GM12878 (cell line): Measurements from ENCODE around the gene SLC13A3. TPM values are rescaled to one million over a fixed set of nuclear protein-coding genes. Genes with fewer than 3 reads are reported as not detected.

Experiments
- ATAC-seq: fragments of 200-7000 bp; cut with Tn5 transposase; 3 replicates; pipeline ENCODE4 v1.9.1; 2020; ENCODE audit warnings: mild to moderate bottlenecking, moderate library complexity
- BruUV-seq: library from RNA; stranded (reverse); fragments of 400-500 nt; replicated peaks from 2 replicates; lab custom pipeline; 2021; lab: Mats Ljungman, UMichigan
- CTCF ChIA-PET: fragments of 300-600 bp; sonication (Branson Sonifier 250); formaldehyde crosslinking; extraction: SDS; loops from one replicate; lab custom pipeline; 2021; ENCODE audit warnings: inconsistent platforms; lab: Yijun Ruan, JAX
- POLR2A ChIA-PET: fragments of 350-600 bp; formaldehyde crosslinking; extraction: SDS; loops from one replicate; lab custom pipeline; 2021; ENCODE audit warnings: inconsistent platforms; lab: Charles Lee
- RAD21 ChIA-PET: fragments of 300-600 bp; sonication (Branson Sonifier 250); formaldehyde crosslinking; loops from one replicate; lab custom pipeline; 2023; ENCODE audit warnings: antibody characterized with exemption; ENCODE audit not compliant: unreplicated experiment; lab: Charles Lee
- SMC1A ChIA-PET: fragments of 300-600 bp; sonication (Branson Sonifier 250); formaldehyde crosslinking; loops from one replicate; lab custom pipeline; 2023; ENCODE audit not compliant: unreplicated experiment, uncharacterized antibody; lab: Charles Lee
- DNase-seq: peaks from one replicate; pipeline ENCODE4 v3.0.0-alpha.2; 2011; ENCODE audit warnings: low read depth, low spot score
- FAIRE-seq: peaks from 3 replicates; lab custom pipeline; 2011; peaks lifted over from hg19 to GRCh38; lab: Jason Lieb, UNC
- H2AFZ ChIP-seq: 2 replicates; pipeline ENCODE4 v1.6.0; 2011; ENCODE audit warnings: low read depth, low read length, control low read depth; ENCODE audit not compliant: control insufficient read depth
- H3K27ac ChIP-seq: 2 replicates; pipeline ENCODE4 v1.5.1; 2011; ENCODE audit warnings: control low read depth; ENCODE audit not compliant: control insufficient read depth, insufficient read depth
- H3K27me3 ChIP-seq, 2 experiments: replicated peaks in 1 of 2; 2 replicates each; pipeline versions ENCODE4 v1.6.0 to v1.6.1; 2011; ENCODE audit warnings: low read length in 1 of 2; ENCODE audit not compliant: control insufficient read depth in 2 of 2, insufficient read depth in 2 of 2
- H3K36me3 ChIP-seq, 2 experiments: 2 replicates each; pipeline ENCODE4 v1.5.1; 2011; ENCODE audit warnings: low read length in 1 of 2; ENCODE audit not compliant: control insufficient read depth in 2 of 2, insufficient read depth in 2 of 2
- H3K4me1 ChIP-seq: 2 replicates; pipeline ENCODE4 v1.6.1; 2011; ENCODE audit warnings: mild to moderate bottlenecking, low read length, moderate library complexity, mixed read lengths; ENCODE audit not compliant: control insufficient read depth, insufficient read depth
- H3K4me2 ChIP-seq: 2 replicates; pipeline ENCODE4 v1.6.0; 2011; ENCODE audit warnings: control low read depth; ENCODE audit not compliant: control insufficient read depth, insufficient read depth
- H3K4me3 ChIP-seq: fragments of 200-600 bp; sonication (generic); 2 replicates; pipeline ENCODE4 v1.5.1; 2016
- H3K79me2 ChIP-seq: 2 replicates; pipeline ENCODE4 v1.6.0; 2011; ENCODE audit warnings: low read length; ENCODE audit not compliant: control insufficient read depth, insufficient read depth
- H3K9ac ChIP-seq: 2 replicates; pipeline ENCODE4 v1.8.0; 2011; ENCODE audit warnings: low read length, control low read depth, mixed read lengths; ENCODE audit not compliant: control insufficient read depth, insufficient read depth
- H3K9me3 ChIP-seq: replicated peaks from 3 replicates; pipeline ENCODE4 v1.5.1; 2011; ENCODE audit warnings: mild to moderate bottlenecking, low read length; ENCODE audit not compliant: control insufficient read depth, insufficient read depth
- H4K20me1 ChIP-seq: 2 replicates; pipeline ENCODE4 v1.6.0; 2011; ENCODE audit not compliant: control insufficient read depth, insufficient read depth
- ATF7 ChIP-seq: fragments of 450-650 bp; IDR thresholded peaks from 2 replicates; pipeline ENCODE4 v1.6.1; 2016; ENCODE audit warnings: low read depth, mild to moderate bottlenecking
- HDAC2 ChIP-seq: fragments of 200-600 bp; sonication (generic); IDR thresholded peaks from 2 replicates; pipeline ENCODE4 v1.6.1; 2017
- HDAC6 ChIP-seq: fragments of 200-600 bp; sonication (generic); IDR thresholded peaks from one replicate; pipeline ENCODE4 v1.8.0; 2017; ENCODE audit warnings: antibody characterized with exemption; ENCODE audit not compliant: unreplicated experiment
- IKZF1 ChIP-seq: fragments of 450-650 bp; conservative IDR thresholded peaks from 2 replicates; pipeline ENCODE4 v1.6.1; 2017; ENCODE audit warnings: antibody characterized with exemption, mild to moderate bottlenecking
- JUNB ChIP-seq: IDR thresholded peaks from 2 replicates; pipeline ENCODE4 v1.6.1; 2016; ENCODE audit warnings: antibody characterized with exemption, mild to moderate bottlenecking
- MTA3 ChIP-seq: IDR thresholded peaks from 2 replicates; pipeline ENCODE4 v1.6.1; 2012; ENCODE audit warnings: low read length, inconsistent platforms, borderline replicate concordance
- PML ChIP-seq: IDR thresholded peaks from 2 replicates; pipeline ENCODE4 v1.6.1; 2012; ENCODE audit warnings: low read length, inconsistent platforms
- RAD51 ChIP-seq: fragments of 450-650 bp; IDR thresholded peaks from 2 replicates; pipeline ENCODE4 v1.6.1; 2016; ENCODE audit warnings: moderate library complexity, mild to moderate bottlenecking, inconsistent platforms
- RB1 ChIP-seq: fragments of 450-650 bp; formaldehyde crosslinking; IDR thresholded peaks from 2 replicates; pipeline ENCODE4 v1.6.1; 2017; ENCODE audit warnings: mild to moderate bottlenecking, borderline replicate concordance
- RELA ChIP-seq: fragments of 450-650 bp; IDR thresholded peaks from 2 replicates; pipeline ENCODE4 v1.8.0; 2014; ENCODE audit warnings: borderline replicate concordance; ENCODE audit not compliant: partially characterized antibody
- STAT1 ChIP-seq: fragments of 450-650 bp; conservative IDR thresholded peaks from 2 replicates; pipeline ENCODE4 v1.6.1; 2014; ENCODE audit warnings: antibody characterized with exemption, mild to moderate bottlenecking
- TCF12 ChIP-seq: IDR thresholded peaks from 2 replicates; pipeline ENCODE4 v1.6.1; 2011; ENCODE audit warnings: low read depth, mild to moderate bottlenecking, low read length
- TCF3 ChIP-seq: IDR thresholded peaks from 2 replicates; pipeline ENCODE4 v1.6.1; 2012; ENCODE audit warnings: low read depth, mild to moderate bottlenecking, low read length, borderline replicate concordance; ENCODE audit not compliant: insufficient read depth
- TCF7 ChIP-seq: IDR thresholded peaks from 2 replicates; pipeline ENCODE4 v1.6.1; 2014; ENCODE audit warnings: antibody characterized with exemption, borderline replicate concordance
- WGBS: methylation state at CpG from one replicate; pipeline ENCODE4 v1.1.6; 2016; ENCODE audit warnings: low lambda C conversion rate; ENCODE audit not compliant: insufficient replicate concordance, insufficient coverage; ENCODE audit errors: missing lambda C conversion rate; 5-methylcytosine and 5-hydroxymethylcytosine counted together
- in situ Hi-C: fragments of 300-500 bp; cut with MboI; formaldehyde crosslinking; loops from 9 replicates; pipeline ENCODE4 v1.14.3; 2018; ENCODE audit warnings: mixed read lengths
- intact Hi-C: fragments of 100-400 bp; cut with micrococcal nuclease; formaldehyde crosslinking; loops from one replicate; pipeline ENCODE4 v1.14.2; 2022; ENCODE audit not compliant: unreplicated experiment
- polyA plus RNA-seq, 11 experiments: library from polyadenylated mRNA; depleted of rRNA in 4 of 11; unstranded in 6 of 11; stranded (reverse) in 5 of 11; fragments of >200 nt; fragmentation: Nextera tagmentation in 4 of 11; fragmentation: Illumina TruSeq in 1 of 11; extraction: Ambion mirVana in 4 of 11; extraction: Trizol in 1 of 11; gene quantifications; 1 replicate in 1 of 11; 2 replicates in 10 of 11; pipeline versions ENCODE4 v1.2.1 to v1.2.3, GENCODE V29; 2011 to 2016; ENCODE audit warnings: inconsistent platforms in 2 of 11, missing spikeins in 2 of 11, low read depth in 1 of 11
- total RNA-seq, 4 experiments: library from RNA; depleted of rRNA in 3 of 4; stranded (reverse); fragments of >200 nt in 3 of 4; fragmentation: Illumina TruSeq in 1 of 4; extraction: Trizol in 1 of 4; gene quantifications; 2 replicates each; pipeline versions ENCODE4 v1.2.1 to v1.2.3, GENCODE V29; 2013 to 2021
- TF ChIP-seq, protein P1 (sequence below): IDR thresholded peaks from 2 replicates; pipeline ENCODE4 v1.6.1; 2012; ENCODE audit warnings: low read depth, low read length, improper control_type of control experiment
- TF ChIP-seq, protein P2 (sequence below): IDR thresholded peaks from 2 replicates; pipeline ENCODE4 v1.6.1; 2011; ENCODE audit warnings: low read depth, low read length, improper control_type of control experiment, borderline replicate concordance
- TF ChIP-seq, protein P3 (sequence below): fragments of 450-650 bp; IDR thresholded peaks from 2 replicates; pipeline ENCODE4 v1.6.1; 2017; ENCODE audit warnings: mild to moderate bottlenecking, low read depth, inconsistent platforms; ENCODE audit not compliant: poor library complexity, severe bottlenecking

Gene SLC13A3
- total and polyA plus RNA-seq, 10 of the 15 experiments (the other 5 are each of a cell fraction or from before 2014, with no cell fraction given) = 0.03 to 0.76 (median 0.07) TPM; not detected in 4

DNA sequence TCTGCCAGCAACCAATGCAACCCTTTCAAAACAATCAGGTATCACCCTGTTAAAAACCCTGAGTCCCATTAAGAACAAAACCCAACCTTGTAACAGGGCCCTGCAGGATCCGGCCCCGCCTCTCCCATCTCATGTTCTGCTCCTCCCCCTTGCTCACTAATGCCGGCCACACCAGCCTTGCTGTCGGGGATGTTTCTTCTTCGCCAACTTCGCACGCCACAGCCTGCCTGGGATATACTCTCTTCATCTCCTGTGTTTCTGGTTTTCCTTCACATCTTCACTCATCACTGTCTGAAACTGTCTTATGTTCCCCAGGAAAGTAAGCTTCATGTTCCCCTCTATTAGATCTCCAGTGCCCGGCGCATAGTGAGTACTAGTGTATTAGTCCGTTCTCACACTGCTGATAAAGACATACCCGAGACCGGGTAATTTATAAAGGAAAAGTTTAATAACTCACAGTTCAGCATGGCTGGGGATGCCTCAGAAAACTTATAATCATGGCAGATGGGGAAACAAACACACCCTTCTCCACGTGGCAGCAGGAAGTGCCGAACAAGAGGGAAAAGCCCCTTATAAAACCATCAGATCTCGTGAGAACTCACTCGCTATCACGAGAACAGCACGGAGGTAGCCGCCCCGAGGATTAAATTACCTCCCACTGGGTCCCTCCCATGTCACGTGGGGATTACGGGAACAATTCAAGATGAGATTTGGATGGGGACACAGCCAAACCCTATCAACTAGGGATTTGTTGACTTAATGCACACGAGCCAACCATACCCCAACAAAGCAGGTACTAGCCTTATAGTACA lies 32.9 kb upstream of the SLC13A3 start:
- no peak for TF ChIP-seq HDAC6
- TF ChIP-seq, protein P1, sequence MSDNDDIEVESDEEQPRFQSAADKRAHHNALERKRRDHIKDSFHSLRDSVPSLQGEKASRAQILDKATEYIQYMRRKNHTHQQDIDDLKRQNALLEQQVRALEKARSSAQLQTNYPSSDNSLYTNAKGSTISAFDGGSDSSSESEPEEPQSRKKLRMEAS = no peak
- no peak for TF ChIP-seq TCF12
- TF ChIP-seq IKZF1 = no peak
- no peak for TF ChIP-seq PML
- no peak for TF ChIP-seq TCF3
- no peak for TF ChIP-seq JUNB
- no peak for TF ChIP-seq MTA3
- TF ChIP-seq RAD51 = no peak
- TF ChIP-seq TCF7 = no peak
- TF ChIP-seq HDAC2 = no peak
- no peak for TF ChIP-seq RB1
- TF ChIP-seq, protein P2, sequence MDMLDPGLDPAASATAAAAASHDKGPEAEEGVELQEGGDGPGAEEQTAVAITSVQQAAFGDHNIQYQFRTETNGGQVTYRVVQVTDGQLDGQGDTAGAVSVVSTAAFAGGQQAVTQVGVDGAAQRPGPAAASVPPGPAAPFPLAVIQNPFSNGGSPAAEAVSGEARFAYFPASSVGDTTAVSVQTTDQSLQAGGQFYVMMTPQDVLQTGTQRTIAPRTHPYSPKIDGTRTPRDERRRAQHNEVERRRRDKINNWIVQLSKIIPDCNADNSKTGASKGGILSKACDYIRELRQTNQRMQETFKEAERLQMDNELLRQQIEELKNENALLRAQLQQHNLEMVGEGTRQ = no peak
- no peak for TF ChIP-seq STAT1
- TF ChIP-seq ATF7 = no peak
- no peak for TF ChIP-seq RELA
- TF ChIP-seq, protein P3, sequence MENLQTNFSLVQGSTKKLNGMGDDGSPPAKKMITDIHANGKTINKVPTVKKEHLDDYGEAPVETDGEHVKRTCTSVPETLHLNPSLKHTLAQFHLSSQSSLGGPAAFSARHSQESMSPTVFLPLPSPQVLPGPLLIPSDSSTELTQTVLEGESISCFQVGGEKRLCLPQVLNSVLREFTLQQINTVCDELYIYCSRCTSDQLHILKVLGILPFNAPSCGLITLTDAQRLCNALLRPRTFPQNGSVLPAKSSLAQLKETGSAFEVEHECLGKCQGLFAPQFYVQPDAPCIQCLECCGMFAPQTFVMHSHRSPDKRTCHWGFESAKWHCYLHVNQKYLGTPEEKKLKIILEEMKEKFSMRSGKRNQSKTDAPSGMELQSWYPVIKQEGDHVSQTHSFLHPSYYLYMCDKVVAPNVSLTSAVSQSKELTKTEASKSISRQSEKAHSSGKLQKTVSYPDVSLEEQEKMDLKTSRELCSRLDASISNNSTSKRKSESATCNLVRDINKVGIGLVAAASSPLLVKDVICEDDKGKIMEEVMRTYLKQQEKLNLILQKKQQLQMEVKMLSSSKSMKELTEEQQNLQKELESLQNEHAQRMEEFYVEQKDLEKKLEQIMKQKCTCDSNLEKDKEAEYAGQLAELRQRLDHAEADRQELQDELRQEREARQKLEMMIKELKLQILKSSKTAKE = no peak
- ChIA-PET SMC1A (interaction anchor here (2.3 kb wide), 1 partner anchor 102 kb away, joined by 7 read pairs; no protein-coding TSS in a partner anchor), POLR2A (no interaction called here), RAD21 (interaction anchor here (1.7 to 2.4 kb wide), 2 partner anchors 131 to 162 kb away, joined by 4 to 9 read pairs; no protein-coding TSS in a partner anchor), CTCF (interaction anchor here (1.4 to 11.6 kb wide), 5 partner anchors 10 to 163 kb away, joined by 3 to 114 read pairs (median 10); no protein-coding TSS in a partner anchor)
- no peak overlapping the region for H3K27ac ChIP-seq
- no peak for DNase-seq
- H3K4me3 ChIP-seq = no peak overlapping the region
- no peaks in the 10 kb centered on the region for H3K9me3 ChIP-seq
- FAIRE-seq = no peak
- no peaks in the 10 kb centered on the region for H3K27me3 ChIP-seq
- H4K20me1 ChIP-seq = peaks cover 6% of the 10 kb centered on the region; the same call in 1 of the 2 replicates
- WGBS = 90% methylated on average over 23 of the region's 23 CpGs
- no peak overlapping the region for H2AFZ ChIP-seq
- in situ Hi-C loops (loop anchor here (5.0 to 10.0 kb wide), 2 partner anchors 129 to 162 kb away; partner anchors contain the start of gene OCSTAMP), intact Hi-C loops (loop anchor here (5.0 kb wide), 1 partner anchor 142 kb away; no protein-coding TSS in a partner anchor)
- H3K4me1 ChIP-seq = peaks cover 13% of the 10 kb centered on the region
- H3K4me2 ChIP-seq = no peak overlapping the region
- peaks cover 0 to 11% of the 10 kb centered on the region in 2 experiments; a peak in 1 of 4 replicates for H3K36me3 ChIP-seq
- peaks cover 35% of the 10 kb centered on the region for H3K79me2 ChIP-seq
- BruUV-seq = no TSS peak
- ATAC-seq = no peak
- H3K9ac ChIP-seq = no peak overlapping the region
